Endothelial cell of umbilical vein (primary cell): ENCODE results near the gene RIC1. TPM values are rescaled to one million over a fixed set of nuclear protein-coding genes. Genes with fewer than 3 reads are reported as not detected.

Source experiments
- BruUV-seq: library from RNA; stranded (reverse); fragments of 400-500 nt; replicated peaks from 2 replicates; lab custom pipeline; 2021; lab: Mats Ljungman, UMichigan
- CTCF ChIA-PET: fragments of 300-600, 350-600 bp; sonication (Branson Sonifier 250); formaldehyde crosslinking; loops from one replicate; lab custom pipeline; 2021; ENCODE audit warnings: antibody characterized with exemption, inconsistent platforms; lab: Charles Lee
- POLR2A ChIA-PET: fragments of 300-600, 350-600 bp; sonication (Branson Sonifier 250); formaldehyde crosslinking; loops from one replicate; lab custom pipeline; 2021; ENCODE audit warnings: antibody characterized with exemption, inconsistent platforms; lab: Charles Lee
- DNase-seq: peaks from one replicate; pipeline ENCODE4 v3.0.0-alpha.2; 2011; ENCODE audit warnings: low read depth, low spot score
- FAIRE-seq: peaks from 2 replicates; lab custom pipeline; 2011; peaks lifted over from hg19 to GRCh38; lab: Jason Lieb, UNC
- H2AFZ ChIP-seq: 2 replicates; pipeline ENCODE4 v1.6.0; 2012; ENCODE audit warnings: low read depth, low read length, control low read depth, inconsistent platforms
- H3K27ac ChIP-seq: 2 replicates; pipeline ENCODE4 v1.5.1; 2011; ENCODE audit warnings: low read depth, mild to moderate bottlenecking, control low read depth, low read length, moderate library complexity; ENCODE audit not compliant: insufficient read depth
- H3K27me3 ChIP-seq, 2 experiments: 2 replicates each; pipeline versions ENCODE4 v1.6.0 to v1.6.1; 2011; ENCODE audit warnings: low read length in 2 of 2, mixed read lengths in 1 of 2; ENCODE audit not compliant: control insufficient read depth in 2 of 2, insufficient read depth in 2 of 2
- H3K36me3 ChIP-seq, 2 experiments: 2 replicates in 1 of 2; 3 replicates in 1 of 2; pipeline ENCODE4 v1.5.1; 2011; ENCODE audit warnings: low read length in 2 of 2, mild to moderate bottlenecking in 1 of 2, moderate library complexity in 1 of 2; ENCODE audit not compliant: control insufficient read depth in 2 of 2, insufficient read depth in 2 of 2; ENCODE audit errors: extremely low read depth in 1 of 2
- H3K4me1 ChIP-seq: 3 replicates; pipeline ENCODE4 v1.5.1; 2011; ENCODE audit warnings: mild to moderate bottlenecking, low read length; ENCODE audit not compliant: control insufficient read depth, insufficient read depth; ENCODE audit errors: extremely low read depth
- H3K4me2 ChIP-seq: 2 replicates; pipeline ENCODE4 v1.6.1; 2011; ENCODE audit warnings: low read length, control low read depth, mixed read lengths; ENCODE audit not compliant: insufficient read depth
- H3K4me3 ChIP-seq, 3 experiments: fragments of 200-600 bp in 1 of 3; sonication (generic), shearing (Covaris generic) in 1 of 3; replicated peaks in 1 of 3; 2 replicates each; pipeline ENCODE4 v1.5.1; 2011 to 2016; ENCODE audit warnings: control low read depth in 3 of 3, low read length in 3 of 3, mild to moderate bottlenecking in 2 of 3, inconsistent platforms in 1 of 3, low read depth in 1 of 3, moderate library complexity in 1 of 3; ENCODE audit not compliant: insufficient read depth in 1 of 3
- H3K79me2 ChIP-seq: 2 replicates; pipeline ENCODE4 v1.6.0; 2012; ENCODE audit warnings: low read length, inconsistent platforms; ENCODE audit not compliant: control insufficient read depth, insufficient read depth
- H3K9ac ChIP-seq: replicated peaks from 2 replicates; pipeline ENCODE3; 2011; ENCODE audit warnings: low read length, control low read depth; ENCODE audit not compliant: insufficient read depth; ENCODE audit errors: extremely low read depth
- H3K9me1 ChIP-seq: replicated peaks from 3 replicates; pipeline ENCODE4 v1.6.0; 2011; ENCODE audit warnings: mild to moderate bottlenecking, low read length; ENCODE audit not compliant: control insufficient read depth, insufficient read depth; ENCODE audit errors: extremely low read depth
- H3K9me3 ChIP-seq: replicated peaks from 2 replicates; pipeline ENCODE4 v1.5.1; 2012; ENCODE audit warnings: low read length, inconsistent platforms; ENCODE audit not compliant: control insufficient read depth, insufficient read depth
- H4K20me1 ChIP-seq: replicated peaks from 2 replicates; pipeline ENCODE3; 2011; ENCODE audit warnings: mild to moderate bottlenecking, low read length; ENCODE audit not compliant: control insufficient read depth, insufficient read depth; ENCODE audit errors: extremely low read depth
- EZH2 ChIP-seq: IDR thresholded peaks from 2 replicates; pipeline ENCODE4 v1.6.1; 2012; ENCODE audit warnings: borderline replicate concordance, low read depth, mild to moderate bottlenecking, moderate library complexity, low read length, inconsistent platforms; ENCODE audit not compliant: severe bottlenecking
- FOS ChIP-seq: IDR thresholded peaks from 2 replicates; pipeline ENCODE4 v1.6.1; 2011; ENCODE audit warnings: mild to moderate bottlenecking, low read length, moderate library complexity, borderline replicate concordance; ENCODE audit not compliant: insufficient read depth
- GATA2 ChIP-seq: IDR thresholded peaks from 2 replicates; pipeline ENCODE4 v1.7.0; 2011; ENCODE audit warnings: low read depth, mild to moderate bottlenecking, moderate library complexity, mixed read lengths, low read length; ENCODE audit not compliant: insufficient read length, insufficient read depth
- JUN ChIP-seq: IDR thresholded peaks from 2 replicates; pipeline ENCODE4 v1.6.1; 2011; ENCODE audit warnings: borderline replicate concordance, low read depth; ENCODE audit not compliant: insufficient read length, insufficient read depth
- MYC ChIP-seq: IDR thresholded peaks from one replicate; pipeline ENCODE4 v1.6.1; 2011; ENCODE audit warnings: mild to moderate bottlenecking, low read depth, low read length
- POLR2A ChIP-seq: IDR thresholded peaks from 2 replicates; pipeline ENCODE4 v1.6.1; 2012; ENCODE audit warnings: low read depth, mild to moderate bottlenecking, control low read depth, low read length
- dilution Hi-C: fragments of 300-500 bp; cut with MboI; formaldehyde crosslinking; loops from one replicate; pipeline ENCODE4 v1.15.0; 2019; ENCODE audit warnings: low sequenced_read_pairs; ENCODE audit not compliant: extremely low pct_ligation_motif_present
- intact Hi-C: fragments of 100-400 bp; cut with micrococcal nuclease; formaldehyde crosslinking; loops from one replicate; pipeline ENCODE4 v1.10.0; 2022
- polyA plus RNA-seq, 4 experiments: library from polyadenylated mRNA; depleted of rRNA in 3 of 4; stranded (reverse) in 3 of 4; unstranded in 1 of 4; fragments of >200 nt; gene quantifications; 2 replicates each; pipeline versions ENCODE4 v1.2.1 to v1.2.3, GENCODE V29; 2011 to 2012; ENCODE audit warnings: missing spikeins in 1 of 4
- total RNA-seq: library from RNA; stranded (reverse); gene quantifications from 2 replicates; pipeline ENCODE4 v1.2.3, GENCODE V29; 2021
- TF ChIP-seq, protein P1 (sequence below): IDR thresholded peaks from 2 replicates; pipeline ENCODE4 v1.6.1; 2011; ENCODE audit not compliant: insufficient read depth, insufficient read length
- TF ChIP-seq, protein P2 (sequence below), 2 donors: IDR thresholded peaks; 1 replicate in 1 of 2; 2 replicates in 1 of 2; pipeline ENCODE4 v1.5.1; 2011; ENCODE audit warnings: low read length in 2 of 2, mild to moderate bottlenecking in 2 of 2, moderate library complexity in 2 of 2, control low read depth in 1 of 2, inconsistent platforms in 1 of 2, low read depth in 1 of 2; ENCODE audit not compliant: insufficient read depth in 1 of 2; ENCODE audit errors: extremely low read depth in 1 of 2

The RIC1 gene
- total and polyA plus RNA-seq, 2 donors (not counting 3 experiments of a cell fraction or from before 2014, with no cell fraction given): 14.0 to 23.5 TPM

DNA sequence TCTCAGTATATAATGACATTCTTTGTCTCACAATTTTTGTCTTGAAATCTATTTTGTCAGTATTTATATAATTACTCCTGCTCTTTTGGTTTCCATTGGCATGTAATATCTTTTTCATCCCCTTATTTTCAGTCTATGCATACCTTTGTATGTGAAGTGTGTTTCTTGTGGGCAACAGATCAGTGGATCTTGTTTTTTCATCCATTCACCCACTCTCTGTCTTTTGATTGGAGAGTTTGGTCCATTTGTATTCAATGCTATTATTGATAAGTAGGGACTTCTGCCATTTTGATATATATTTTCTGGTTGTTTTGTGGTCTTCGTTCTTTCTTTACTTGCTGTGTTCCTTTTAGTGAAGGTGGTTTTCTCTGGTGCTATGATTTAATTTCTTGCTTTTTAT lies 10.9 kb downstream of the RIC1 start:
- no peaks in the 10 kb centered on the region for H3K36me3 ChIP-seq
- no peak overlapping the region for H3K27ac ChIP-seq
- H3K4me3 ChIP-seq: no peak overlapping the region
- H3K79me2 ChIP-seq: peaks cover 85% of the 10 kb centered on the region
- H4K20me1 ChIP-seq: peaks cover 4% of the 10 kb centered on the region
- no peaks in the 10 kb centered on the region for H3K4me1 ChIP-seq
- dilution Hi-C loops (no loop called here), intact Hi-C loops (no loop called here)
- CTCF ChIA-PET: no interaction called here
- POLR2A ChIA-PET: no interaction called here
- peaks cover 4% of the 10 kb centered on the region for H3K9me3 ChIP-seq
- TF ChIP-seq, protein P1, sequence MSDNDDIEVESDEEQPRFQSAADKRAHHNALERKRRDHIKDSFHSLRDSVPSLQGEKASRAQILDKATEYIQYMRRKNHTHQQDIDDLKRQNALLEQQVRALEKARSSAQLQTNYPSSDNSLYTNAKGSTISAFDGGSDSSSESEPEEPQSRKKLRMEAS: no peak
- TF ChIP-seq EZH2 (no peak), GATA2 (no peak), FOS (no peak)
- FAIRE-seq (no peak), DNase-seq (no peak)
- no peaks in the 10 kb centered on the region for H3K9me1 ChIP-seq
- no peak overlapping the region for H3K9ac ChIP-seq
- no peaks in the 10 kb centered on the region for H3K27me3 ChIP-seq
- no TSS peak for BruUV-seq
- H3K4me2 ChIP-seq: no peak overlapping the region
- H2AFZ ChIP-seq: no peak overlapping the region

DNA sequence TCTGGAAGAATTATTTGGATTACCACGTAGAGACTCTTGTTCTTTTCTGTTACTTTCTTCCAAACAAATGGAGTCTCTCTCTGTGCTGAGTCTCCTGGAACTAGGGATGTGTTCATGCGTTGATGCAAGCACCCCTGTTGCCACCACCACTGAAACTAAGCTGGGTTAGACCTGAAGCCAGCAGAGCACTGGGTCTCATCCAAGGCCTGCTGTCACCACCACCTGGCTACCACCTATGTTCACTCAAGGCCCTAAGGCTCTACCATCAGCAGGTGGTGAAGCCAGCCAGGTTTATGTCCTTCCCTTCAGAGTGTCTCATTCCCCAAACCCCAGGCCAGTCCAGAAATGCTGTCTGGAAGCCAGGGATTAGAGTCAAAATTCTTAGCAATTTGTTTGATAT lies 13.3 kb downstream of the RIC1 start:
- ChIA-PET CTCF (no interaction called here), POLR2A (no interaction called here)
- no peak overlapping the region for H3K27ac ChIP-seq
- H3K27me3 ChIP-seq: no peaks in the 10 kb centered on the region
- H3K9me1 ChIP-seq: no peaks in the 10 kb centered on the region
- H3K9ac ChIP-seq: no peak overlapping the region
- peaks cover 7% of the 10 kb centered on the region for H4K20me1 ChIP-seq
- dilution Hi-C loops (no loop called here), intact Hi-C loops (no loop called here)
- peaks cover 91% of the 10 kb centered on the region for H3K79me2 ChIP-seq
- TF ChIP-seq MYC (no peak), JUN (no peak), GATA2 (no peak), POLR2A (no peak), FOS (no peak), EZH2 (no peak)
- TF ChIP-seq, protein P1: no peak
- TF ChIP-seq, protein P2, sequence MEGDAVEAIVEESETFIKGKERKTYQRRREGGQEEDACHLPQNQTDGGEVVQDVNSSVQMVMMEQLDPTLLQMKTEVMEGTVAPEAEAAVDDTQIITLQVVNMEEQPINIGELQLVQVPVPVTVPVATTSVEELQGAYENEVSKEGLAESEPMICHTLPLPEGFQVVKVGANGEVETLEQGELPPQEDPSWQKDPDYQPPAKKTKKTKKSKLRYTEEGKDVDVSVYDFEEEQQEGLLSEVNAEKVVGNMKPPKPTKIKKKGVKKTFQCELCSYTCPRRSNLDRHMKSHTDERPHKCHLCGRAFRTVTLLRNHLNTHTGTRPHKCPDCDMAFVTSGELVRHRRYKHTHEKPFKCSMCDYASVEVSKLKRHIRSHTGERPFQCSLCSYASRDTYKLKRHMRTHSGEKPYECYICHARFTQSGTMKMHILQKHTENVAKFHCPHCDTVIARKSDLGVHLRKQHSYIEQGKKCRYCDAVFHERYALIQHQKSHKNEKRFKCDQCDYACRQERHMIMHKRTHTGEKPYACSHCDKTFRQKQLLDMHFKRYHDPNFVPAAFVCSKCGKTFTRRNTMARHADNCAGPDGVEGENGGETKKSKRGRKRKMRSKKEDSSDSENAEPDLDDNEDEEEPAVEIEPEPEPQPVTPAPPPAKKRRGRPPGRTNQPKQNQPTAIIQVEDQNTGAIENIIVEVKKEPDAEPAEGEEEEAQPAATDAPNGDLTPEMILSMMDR (IDR thresholded peaks at IDR 0.05; ENCODE audit: extremely low read depth in 1 of 2, insufficient read depth in 1 of 2, low read depth in 1 of 2, low read length in 2 of 2): no peak
- H2AFZ ChIP-seq: no peak overlapping the region
- no peaks in the 10 kb centered on the region for H3K36me3 ChIP-seq
- no TSS peak for BruUV-seq
- no peak for FAIRE-seq
- no peak for DNase-seq
- H3K4me1 ChIP-seq: no peaks in the 10 kb centered on the region
- no peak overlapping the region for H3K4me3 ChIP-seq
- no peaks in the 10 kb centered on the region for H3K9me3 ChIP-seq
- no peak overlapping the region for H3K4me2 ChIP-seq
